GM23338 (cell line): ENCODE results near the gene RAB9B. TPM values are rescaled to one million over a fixed set of nuclear protein-coding genes. Genes with fewer than 3 reads are reported as not detected.

Experiments
- ATAC-seq: fragments of 200-7000 bp; cut with Tn5 transposase; 3 replicates; pipeline ENCODE4 v1.9.1; 2020
- DNase-seq: peaks from one replicate; pipeline ENCODE4 v3.0.0-alpha.2; 2015; ENCODE audit warnings: low spot score
- H2AFZ ChIP-seq: fragments of 200-600 bp; sonication (generic); 2 replicates; pipeline ENCODE4 v1.8.0; 2016; ENCODE audit warnings: antibody characterized with exemption, mild to moderate bottlenecking, moderate library complexity
- H3F3A ChIP-seq: fragments of 200-600 bp; sonication (generic); replicated peaks from 2 replicates; pipeline ENCODE4 v1.8.0; 2017; ENCODE audit warnings: antibody characterized with exemption, mixed run types, low read depth
- H3K27ac ChIP-seq: fragments of 200-600 bp; sonication (generic); 2 replicates; pipeline ENCODE4 v1.6.1; 2016; ENCODE audit warnings: low read depth
- H3K27me3 ChIP-seq: fragments of 200-600 bp; sonication (generic); 2 replicates; pipeline ENCODE4 v1.8.0; 2016; ENCODE audit warnings: mild to moderate bottlenecking, mixed run types, moderate library complexity; ENCODE audit not compliant: insufficient read depth
- H3K36me3 ChIP-seq: fragments of 200-600 bp; sonication (generic); 2 replicates; pipeline ENCODE4 v1.8.0; 2016; ENCODE audit warnings: mild to moderate bottlenecking; ENCODE audit not compliant: insufficient read depth
- H3K4me1 ChIP-seq: fragments of 200-600 bp; sonication (generic); 2 replicates; pipeline ENCODE4 v1.8.0; 2016; ENCODE audit warnings: mild to moderate bottlenecking, moderate library complexity; ENCODE audit not compliant: insufficient read depth
- H3K4me2 ChIP-seq: fragments of 200-600 bp; sonication (generic); 2 replicates; pipeline ENCODE4 v1.7.1; 2017; ENCODE audit warnings: mixed run types
- H3K4me3 ChIP-seq: fragments of 200-600 bp; sonication (generic); 2 replicates; pipeline ENCODE4 v1.6.1; 2016; ENCODE audit warnings: mixed run types
- H3K79me2 ChIP-seq: fragments of 200-600 bp; sonication (generic); replicated peaks from 2 replicates; pipeline ENCODE4 v1.8.0; 2017; ENCODE audit warnings: mild to moderate bottlenecking; ENCODE audit not compliant: insufficient read depth
- H3K9me2 ChIP-seq: fragments of 200-600 bp; sonication (generic); 2 replicates; pipeline ENCODE4 v1.8.0; 2017; ENCODE audit not compliant: insufficient read depth
- H4K20me1 ChIP-seq: fragments of 200-600 bp; sonication (generic); replicated peaks from 2 replicates; pipeline ENCODE4 v1.8.0; 2017; ENCODE audit warnings: mild to moderate bottlenecking; ENCODE audit not compliant: insufficient read depth
- H3K27ac Mint-ChIP-seq: 2 replicates; pipeline ENCODE4 v1.8.0; 2020; ENCODE audit warnings: inconsistent platforms, mild to moderate bottlenecking, moderate library complexity, mixed read lengths
- H3K27me3 Mint-ChIP-seq: 3 replicates; pipeline ENCODE4 v1.8.0; 2022; ENCODE audit warnings: low read depth, mild to moderate bottlenecking, moderate library complexity, mixed read lengths, inconsistent platforms; ENCODE audit not compliant: insufficient read depth, poor library complexity
- H3K36me3 Mint-ChIP-seq: 3 replicates; pipeline ENCODE4 v1.8.0; 2021; ENCODE audit warnings: low read depth, mild to moderate bottlenecking, inconsistent platforms, moderate library complexity, mixed read lengths
- H3K4me1 Mint-ChIP-seq: 3 replicates; pipeline ENCODE4 v1.8.0; 2020; ENCODE audit warnings: mild to moderate bottlenecking, inconsistent platforms, mixed read lengths
- H3K4me3 Mint-ChIP-seq: 3 replicates; pipeline ENCODE4 v1.8.0; 2021; ENCODE audit warnings: moderate library complexity, mild to moderate bottlenecking, inconsistent platforms, mixed read lengths
- H3K9me3 Mint-ChIP-seq: 3 replicates; pipeline ENCODE4 v1.8.0; 2020; ENCODE audit warnings: moderate library complexity, mild to moderate bottlenecking, inconsistent platforms, mixed read lengths
- EZH2 ChIP-seq: fragments of 200-600 bp; sonication (generic); IDR thresholded peaks from one replicate; pipeline ENCODE4 v1.8.0; 2017; ENCODE audit warnings: antibody characterized with exemption, mild to moderate bottlenecking, low read depth; ENCODE audit not compliant: unreplicated experiment
- EZH2phosphoT487 ChIP-seq: fragments of 200-600 bp; sonication (generic); IDR thresholded peaks from one replicate; pipeline ENCODE4 v1.8.1; 2018; ENCODE audit warnings: antibody characterized with exemption; ENCODE audit not compliant: unreplicated experiment
- JUNB ChIP-seq: IDR thresholded peaks from one replicate; pipeline ENCODE4 v1.6.1; 2016; ENCODE audit warnings: antibody characterized with exemption; ENCODE audit not compliant: unreplicated experiment
- POLR2AphosphoS5 ChIP-seq: IDR thresholded peaks from 2 replicates; pipeline ENCODE4 v1.6.1; 2016; ENCODE audit warnings: antibody characterized with exemption, low read depth
- REST ChIP-seq: IDR thresholded peaks from one replicate; pipeline ENCODE4 v1.6.1; 2018; ENCODE audit warnings: antibody characterized with exemption; ENCODE audit not compliant: unreplicated experiment
- STAT1 ChIP-seq: IDR thresholded peaks from one replicate; pipeline ENCODE4 v1.6.1; 2016; ENCODE audit warnings: antibody characterized with exemption; ENCODE audit not compliant: unreplicated experiment
- ZNF114 ChIP-seq: fragments of 250-450 bp; sonication (Bioruptor Pico); IDR thresholded peaks from 2 replicates; pipeline ENCODE4 v1.5.0; 2020; ENCODE audit warnings: mild to moderate bottlenecking, moderate library complexity
- ZNF331 ChIP-seq: fragments of 250-450 bp; sonication (Bioruptor Pico); IDR thresholded peaks from 2 replicates; pipeline ENCODE4 v1.5.0; 2020; ENCODE audit warnings: low read depth, mild to moderate bottlenecking, moderate library complexity
- polyA plus RNA-seq: library from polyadenylated mRNA; unstranded; fragments of >200 nt; fragmentation: Nextera tagmentation; extraction: Ambion mirVana; gene quantifications from 2 replicates; pipeline ENCODE4 v1.2.1, GENCODE V29; 2016
- total RNA-seq: library from RNA; depleted of rRNA; stranded (reverse); fragments of >200 nt; shearing (Covaris generic); gene quantifications from 2 replicates; pipeline ENCODE4 v1.2.3, GENCODE V29; 2014
- TF ChIP-seq, protein P1 (sequence below): fragments of 250-450 bp; sonication (Bioruptor Pico); IDR thresholded peaks from 2 replicates; pipeline ENCODE4 v1.5.0; 2020; ENCODE audit warnings: mild to moderate bottlenecking, moderate library complexity
- TF ChIP-seq, protein P2 (sequence below): IDR thresholded peaks from 2 replicates; pipeline ENCODE4 v1.6.1; 2016; ENCODE audit warnings: antibody characterized with exemption

The RAB9B gene
- total and polyA plus RNA-seq, 2 experiments from 2014 or later: 0.24 to 0.28 TPM

DNA sequence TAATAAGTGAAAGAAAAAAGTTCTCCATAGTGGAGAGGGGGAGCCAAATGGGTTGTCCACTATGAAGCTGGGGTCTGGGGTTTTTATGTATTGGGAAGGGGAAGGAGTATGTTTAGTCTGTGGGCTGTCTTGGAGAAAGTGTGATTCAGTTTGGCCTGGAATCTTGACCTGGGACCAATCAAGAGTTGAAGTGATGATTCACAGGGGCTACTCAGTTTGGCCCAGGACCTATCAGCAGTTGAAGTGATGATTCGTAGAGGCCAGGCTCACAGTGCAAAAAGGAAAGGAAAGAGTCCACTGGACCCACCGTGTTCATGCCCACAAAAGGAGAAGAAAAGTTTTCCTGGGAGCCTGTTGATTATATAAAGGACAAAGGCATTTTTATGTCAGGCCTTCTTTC lies 47.3 kb upstream of the RAB9B start (continued):
- no peak for TF ChIP-seq REST
- TF ChIP-seq JUNB: no peak
- no peak for TF ChIP-seq EZH2phosphoT487

- no peak overlapping the region for H3K27ac Mint-ChIP-seq
- no peaks in the 10 kb centered on the region for H3K27me3 Mint-ChIP-seq
- Histone ChIP-seq H3K79me2 (no peaks in the 10 kb centered on the region), H4K20me1 (no peaks in the 10 kb centered on the region), H3K4me3 (no peak overlapping the region), H3K36me3 (no peaks in the 10 kb centered on the region), H3K4me1 (no peaks in the 10 kb centered on the region), H3F3A (no peaks in the 10 kb centered on the region), H3K27me3 (no peaks in the 10 kb centered on the region), H3K9me2 (no peaks in the 10 kb centered on the region), H3K27ac (no peak overlapping the region), H3K4me2 (no peak overlapping the region), H2AFZ (no peak overlapping the region)
- H3K4me1 Mint-ChIP-seq: no peaks in the 10 kb centered on the region
- no peaks in the 10 kb centered on the region for H3K36me3 Mint-ChIP-seq
- no peaks in the 10 kb centered on the region for H3K9me3 Mint-ChIP-seq
- no peak overlapping the region for H3K4me3 Mint-ChIP-seq
- ATAC-seq: no peak
- peak; percentile 7 for DNase-seq
- TF ChIP-seq ZNF331 (CRISPR knock-in tag) (no peak), POLR2AphosphoS5 (no peak), EZH2phosphoT487 (no peak), ZNF114 (CRISPR knock-in tag) (no peak), EZH2 (no peak), REST (no peak), STAT1 (no peak)
- TF ChIP-seq, protein P1, sequence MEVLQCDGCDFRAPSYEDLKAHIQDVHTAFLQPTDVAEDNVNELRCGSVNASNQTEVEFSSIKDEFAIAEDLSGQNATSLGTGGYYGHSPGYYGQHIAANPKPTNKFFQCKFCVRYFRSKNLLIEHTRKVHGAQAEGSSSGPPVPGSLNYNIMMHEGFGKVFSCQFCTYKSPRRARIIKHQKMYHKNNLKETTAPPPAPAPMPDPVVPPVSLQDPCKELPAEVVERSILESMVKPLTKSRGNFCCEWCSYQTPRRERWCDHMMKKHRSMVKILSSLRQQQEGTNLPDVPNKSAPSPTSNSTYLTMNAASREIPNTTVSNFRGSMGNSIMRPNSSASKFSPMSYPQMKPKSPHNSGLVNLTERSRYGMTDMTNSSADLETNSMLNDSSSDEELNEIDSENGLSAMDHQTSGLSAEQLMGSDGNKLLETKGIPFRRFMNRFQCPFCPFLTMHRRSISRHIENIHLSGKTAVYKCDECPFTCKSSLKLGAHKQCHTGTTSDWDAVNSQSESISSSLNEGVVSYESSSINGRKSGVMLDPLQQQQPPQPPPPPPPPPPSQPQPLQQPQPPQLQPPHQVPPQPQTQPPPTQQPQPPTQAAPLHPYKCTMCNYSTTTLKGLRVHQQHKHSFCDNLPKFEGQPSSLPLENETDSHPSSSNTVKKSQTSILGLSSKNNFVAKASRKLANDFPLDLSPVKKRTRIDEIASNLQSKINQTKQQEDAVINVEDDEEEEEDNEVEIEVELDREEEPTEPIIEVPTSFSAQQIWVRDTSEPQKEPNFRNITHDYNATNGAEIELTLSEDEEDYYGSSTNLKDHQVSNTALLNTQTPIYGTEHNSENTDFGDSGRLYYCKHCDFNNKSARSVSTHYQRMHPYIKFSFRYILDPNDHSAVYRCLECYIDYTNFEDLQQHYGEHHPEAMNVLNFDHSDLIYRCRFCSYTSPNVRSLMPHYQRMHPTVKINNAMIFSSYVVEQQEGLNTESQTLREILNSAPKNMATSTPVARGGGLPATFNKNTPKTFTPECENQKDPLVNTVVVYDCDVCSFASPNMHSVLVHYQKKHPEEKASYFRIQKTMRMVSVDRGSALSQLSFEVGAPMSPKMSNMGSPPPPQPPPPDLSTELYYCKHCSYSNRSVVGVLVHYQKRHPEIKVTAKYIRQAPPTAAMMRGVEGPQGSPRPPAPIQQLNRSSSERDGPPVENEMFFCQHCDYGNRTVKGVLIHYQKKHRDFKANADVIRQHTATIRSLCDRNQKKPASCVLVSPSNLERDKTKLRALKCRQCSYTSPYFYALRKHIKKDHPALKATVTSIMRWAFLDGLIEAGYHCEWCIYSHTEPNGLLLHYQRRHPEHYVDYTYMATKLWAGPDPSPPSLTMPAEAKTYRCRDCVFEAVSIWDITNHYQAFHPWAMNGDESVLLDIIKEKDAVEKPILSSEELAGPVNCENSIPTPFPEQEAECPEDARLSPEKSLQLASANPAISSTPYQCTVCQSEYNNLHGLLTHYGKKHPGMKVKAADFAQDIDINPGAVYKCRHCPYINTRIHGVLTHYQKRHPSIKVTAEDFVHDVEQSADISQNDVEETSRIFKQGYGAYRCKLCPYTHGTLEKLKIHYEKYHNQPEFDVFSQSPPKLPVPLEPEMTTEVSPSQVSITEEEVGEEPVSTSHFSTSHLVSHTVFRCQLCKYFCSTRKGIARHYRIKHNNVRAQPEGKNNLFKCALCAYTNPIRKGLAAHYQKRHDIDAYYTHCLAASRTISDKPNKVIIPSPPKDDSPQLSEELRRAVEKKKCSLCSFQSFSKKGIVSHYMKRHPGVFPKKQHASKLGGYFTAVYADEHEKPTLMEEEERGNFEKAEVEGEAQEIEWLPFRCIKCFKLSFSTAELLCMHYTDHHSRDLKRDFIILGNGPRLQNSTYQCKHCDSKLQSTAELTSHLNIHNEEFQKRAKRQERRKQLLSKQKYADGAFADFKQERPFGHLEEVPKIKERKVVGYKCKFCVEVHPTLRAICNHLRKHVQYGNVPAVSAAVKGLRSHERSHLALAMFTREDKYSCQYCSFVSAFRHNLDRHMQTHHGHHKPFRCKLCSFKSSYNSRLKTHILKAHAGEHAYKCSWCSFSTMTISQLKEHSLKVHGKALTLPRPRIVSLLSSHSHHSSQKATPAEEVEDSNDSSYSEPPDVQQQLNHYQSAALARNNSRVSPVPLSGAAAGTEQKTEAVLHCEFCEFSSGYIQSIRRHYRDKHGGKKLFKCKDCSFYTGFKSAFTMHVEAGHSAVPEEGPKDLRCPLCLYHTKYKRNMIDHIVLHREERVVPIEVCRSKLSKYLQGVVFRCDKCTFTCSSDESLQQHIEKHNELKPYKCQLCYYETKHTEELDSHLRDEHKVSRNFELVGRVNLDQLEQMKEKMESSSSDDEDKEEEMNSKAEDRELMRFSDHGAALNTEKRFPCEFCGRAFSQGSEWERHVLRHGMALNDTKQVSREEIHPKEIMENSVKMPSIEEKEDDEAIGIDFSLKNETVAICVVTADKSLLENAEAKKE (CRISPR knock-in tag): no peak
- TF ChIP-seq, protein P2, sequence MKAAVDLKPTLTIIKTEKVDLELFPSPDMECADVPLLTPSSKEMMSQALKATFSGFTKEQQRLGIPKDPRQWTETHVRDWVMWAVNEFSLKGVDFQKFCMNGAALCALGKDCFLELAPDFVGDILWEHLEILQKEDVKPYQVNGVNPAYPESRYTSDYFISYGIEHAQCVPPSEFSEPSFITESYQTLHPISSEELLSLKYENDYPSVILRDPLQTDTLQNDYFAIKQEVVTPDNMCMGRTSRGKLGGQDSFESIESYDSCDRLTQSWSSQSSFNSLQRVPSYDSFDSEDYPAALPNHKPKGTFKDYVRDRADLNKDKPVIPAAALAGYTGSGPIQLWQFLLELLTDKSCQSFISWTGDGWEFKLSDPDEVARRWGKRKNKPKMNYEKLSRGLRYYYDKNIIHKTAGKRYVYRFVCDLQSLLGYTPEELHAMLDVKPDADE: no peak
These were observed 46.5 kb upstream of the RAB9B start for GRCh38 chrX:103878466-103879122.
